SH-SY5Y (cell line): ENCODE data around the gene DNAAF9.

ENCODE experiments used
- GATA2 ChIP-seq: IDR thresholded peaks from 2 replicates; pipeline ENCODE4 v1.6.1; 2011; ENCODE audit warnings: mild to moderate bottlenecking, low read depth, low read length
- GATA3 ChIP-seq: IDR thresholded peaks from 2 replicates; pipeline ENCODE4 v1.6.1; 2011; ENCODE audit warnings: low read depth, mild to moderate bottlenecking, low read length, moderate library complexity

DNA sequence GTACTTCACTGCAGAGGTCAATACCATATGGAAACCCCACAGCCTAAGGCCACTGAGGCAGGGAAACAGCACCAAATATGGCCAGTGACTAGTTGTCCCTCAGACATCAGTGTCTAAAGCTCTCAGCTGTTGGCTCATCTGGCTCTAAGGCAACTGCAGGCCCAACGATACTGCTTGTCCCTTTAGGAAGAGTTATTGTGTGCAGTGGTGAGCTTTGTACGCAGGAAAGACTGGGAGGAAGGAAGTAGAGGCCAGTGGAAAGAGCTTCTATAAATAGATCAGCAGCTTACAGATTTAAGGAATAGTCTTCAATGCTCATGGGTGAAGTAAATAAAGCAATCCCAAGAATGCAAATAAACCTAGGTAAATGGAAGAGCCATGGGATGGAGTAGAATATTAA is 29.3 kb downstream of the DNAAF9 start:
- TF ChIP-seq GATA3, result no peak
- TF ChIP-seq GATA2, result no peak
